Skeletal muscle satellite cell (primary cell): ENCODE results near the gene VAV2.

Experiments
- H3K27me3 ChIP-seq: 2 replicates; pipeline ENCODE4 v1.7.0; 2013; ENCODE audit warnings: low read length; ENCODE audit not compliant: control insufficient read depth, insufficient read depth
- H3K36me3 ChIP-seq: 2 replicates; pipeline ENCODE4 v1.7.0; 2013; ENCODE audit warnings: mild to moderate bottlenecking, control low read depth, low read length; ENCODE audit not compliant: insufficient read depth
- H3K4me1 ChIP-seq: 2 replicates; pipeline ENCODE4 v1.7.0; 2013; ENCODE audit warnings: low read length; ENCODE audit not compliant: control insufficient read depth, insufficient read depth
- H3K4me2 ChIP-seq: 2 replicates; pipeline ENCODE4 v1.7.0; 2013; ENCODE audit warnings: mild to moderate bottlenecking, low read length
- H3K4me3 ChIP-seq: 2 replicates; pipeline ENCODE4 v1.7.0; 2013; ENCODE audit warnings: low read length
- H3K9ac ChIP-seq: 2 replicates; pipeline ENCODE4 v1.7.0; 2013; ENCODE audit warnings: mild to moderate bottlenecking, low read depth, low read length, moderate library complexity
- H3K9me3 ChIP-seq: replicated peaks from 2 replicates; pipeline ENCODE4 v1.7.0; 2013; ENCODE audit warnings: mild to moderate bottlenecking, control low read depth, low read length

The VAV2 gene

GRCh38 chr9:133981958-133982681, 10.0 kb downstream of the VAV2 start:
- Histone ChIP-seq H3K4me2 (no peak overlapping the region), H3K4me1 (peaks cover 27% of the 10 kb centered on the region), H3K9ac (no peak overlapping the region), H3K36me3 (no peaks in the 10 kb centered on the region), H3K9me3 (no peaks in the 10 kb centered on the region), H3K4me3 (no peak overlapping the region), H3K27me3 (no peaks in the 10 kb centered on the region)

DNA sequence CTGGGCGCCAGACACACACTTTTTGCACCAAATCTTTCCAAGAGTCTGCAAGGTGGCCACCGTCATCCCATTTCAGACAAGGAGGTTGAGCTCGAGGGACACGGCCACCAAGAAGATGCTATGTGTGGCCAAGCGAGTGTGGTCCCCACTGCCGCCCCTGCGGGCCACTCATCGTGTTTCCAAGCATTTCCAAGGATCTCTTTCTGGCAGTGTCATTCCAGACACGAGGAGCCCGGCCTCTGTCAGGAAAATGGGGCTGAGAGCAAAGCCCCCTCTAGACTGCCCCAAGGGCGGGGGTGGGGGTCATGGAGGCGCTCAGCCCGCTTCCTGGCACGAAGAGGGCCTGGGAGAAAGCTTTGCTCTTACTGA, 10.6 kb downstream of the VAV2 start:
- no peaks in the 10 kb centered on the region for H3K36me3 ChIP-seq
- no peaks in the 10 kb centered on the region for H3K27me3 ChIP-seq
- peaks cover 27% of the 10 kb centered on the region for H3K4me1 ChIP-seq
- no peak overlapping the region for H3K4me2 ChIP-seq
- H3K9me3 ChIP-seq = no peaks in the 10 kb centered on the region
- H3K4me3 ChIP-seq = no peak overlapping the region
- H3K9ac ChIP-seq = no peak overlapping the region

- Histone ChIP-seq H3K4me2 (no peak overlapping the region), H3K27me3 (no peaks in the 10 kb centered on the region), H3K9ac (no peak overlapping the region), H3K36me3 (no peaks in the 10 kb centered on the region), H3K4me1 (peaks cover 27% of the 10 kb centered on the region), H3K9me3 (no peaks in the 10 kb centered on the region), H3K4me3 (no peak overlapping the region)
Measured at GRCh38 chr9:133980864-133981588, 11.1 kb downstream of the VAV2 start.

DNA sequence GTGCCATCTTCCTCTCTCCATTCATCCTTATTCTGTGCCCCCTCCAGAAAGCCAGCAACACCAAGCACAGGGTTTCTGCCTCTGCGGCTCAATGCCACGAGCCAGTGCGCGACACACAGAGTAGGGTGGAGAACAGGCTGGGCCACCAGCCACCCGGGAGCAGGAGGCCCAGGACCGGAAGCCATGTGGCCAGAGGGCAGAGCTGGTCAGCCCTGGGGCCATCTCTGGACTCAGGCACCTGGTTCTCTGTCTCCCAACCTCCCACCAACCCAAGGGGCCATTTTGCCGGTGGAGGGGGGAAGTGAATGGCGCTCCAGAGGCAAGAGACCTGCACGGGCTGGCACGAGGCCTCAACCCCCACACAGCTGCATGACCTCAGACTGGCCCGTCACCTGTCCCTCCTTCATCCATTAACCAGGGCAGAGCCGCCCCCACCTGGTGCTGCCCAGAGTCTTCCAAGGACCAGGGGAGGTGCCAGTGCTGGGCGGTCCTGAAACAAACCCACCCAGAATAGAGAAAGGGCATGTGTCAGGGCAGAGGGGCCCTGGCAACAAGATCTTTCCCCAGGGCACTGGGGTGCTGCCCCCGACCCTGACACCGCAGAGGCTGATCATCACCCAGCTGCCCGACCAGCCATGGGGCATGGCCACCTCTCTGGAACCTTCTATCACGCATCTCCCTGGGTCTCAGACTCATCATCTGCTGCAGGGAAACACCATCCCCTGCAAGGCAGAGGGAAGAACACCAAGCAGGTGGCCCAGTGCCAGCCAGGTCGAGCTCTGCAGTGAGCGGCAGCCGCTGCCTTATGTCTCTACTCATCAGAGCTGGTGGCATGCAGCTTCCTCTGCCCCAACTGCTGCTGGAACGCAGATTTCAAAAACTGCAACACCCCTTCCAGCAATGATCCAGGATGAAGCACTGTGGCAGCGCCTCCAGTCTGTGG, 11.9 kb downstream of the VAV2 start:
- H3K9me3 ChIP-seq = no peaks in the 10 kb centered on the region
- peak overlapping the region; percentile 74 for H3K4me2 ChIP-seq
- H3K9ac ChIP-seq = peak overlapping the region; percentile 44
- no peaks in the 10 kb centered on the region for H3K36me3 ChIP-seq
- no peaks in the 10 kb centered on the region for H3K27me3 ChIP-seq
- peaks cover 27% of the 10 kb centered on the region for H3K4me1 ChIP-seq
- peak overlapping the region; percentile 56 for H3K4me3 ChIP-seq

DNA sequence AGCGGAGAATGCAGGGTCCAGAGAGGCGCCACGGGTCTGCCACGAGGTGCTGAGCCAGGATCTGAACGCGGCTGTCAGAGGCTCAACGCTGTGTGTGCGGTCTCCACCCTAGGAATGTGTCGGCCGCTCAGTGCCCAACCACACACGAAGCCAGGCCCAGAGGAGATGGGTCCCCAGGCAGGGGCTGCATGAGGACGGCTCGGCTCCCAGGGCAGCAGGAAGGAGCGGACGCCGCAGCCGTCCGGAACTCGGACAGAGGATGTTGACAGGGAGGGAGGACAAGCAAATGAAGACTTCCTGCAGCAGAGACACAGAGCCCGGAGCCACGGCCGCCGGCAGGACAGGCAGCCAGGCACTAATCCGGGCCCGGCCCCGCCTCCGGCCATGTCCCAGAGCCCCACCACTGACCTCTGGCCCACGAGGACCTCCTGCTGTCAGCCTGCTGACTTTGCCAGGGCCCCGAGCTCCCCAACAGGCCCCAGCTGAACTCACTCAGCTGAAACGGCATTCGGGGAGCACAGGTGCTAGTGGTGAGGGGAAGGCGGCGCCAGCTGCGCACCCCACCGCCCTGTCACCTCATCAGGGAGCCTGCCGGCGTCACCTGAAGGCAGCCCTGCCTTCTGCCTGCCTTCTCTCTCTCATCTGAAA, 12.7 kb downstream of the VAV2 start:
- Histone ChIP-seq H3K9me3 (no peaks in the 10 kb centered on the region), H3K4me2 (peak overlapping the region; percentile 74), H3K9ac (peak overlapping the region; percentile 44), H3K27me3 (no peaks in the 10 kb centered on the region), H3K4me1 (peaks cover 27% of the 10 kb centered on the region), H3K4me3 (peak overlapping the region; percentile 56), H3K36me3 (no peaks in the 10 kb centered on the region)

GRCh38 chr9:133978899-133979272, 13.2 kb downstream of the VAV2 start:
- H3K4me3 ChIP-seq = peak overlapping the region; percentile 56

DNA sequence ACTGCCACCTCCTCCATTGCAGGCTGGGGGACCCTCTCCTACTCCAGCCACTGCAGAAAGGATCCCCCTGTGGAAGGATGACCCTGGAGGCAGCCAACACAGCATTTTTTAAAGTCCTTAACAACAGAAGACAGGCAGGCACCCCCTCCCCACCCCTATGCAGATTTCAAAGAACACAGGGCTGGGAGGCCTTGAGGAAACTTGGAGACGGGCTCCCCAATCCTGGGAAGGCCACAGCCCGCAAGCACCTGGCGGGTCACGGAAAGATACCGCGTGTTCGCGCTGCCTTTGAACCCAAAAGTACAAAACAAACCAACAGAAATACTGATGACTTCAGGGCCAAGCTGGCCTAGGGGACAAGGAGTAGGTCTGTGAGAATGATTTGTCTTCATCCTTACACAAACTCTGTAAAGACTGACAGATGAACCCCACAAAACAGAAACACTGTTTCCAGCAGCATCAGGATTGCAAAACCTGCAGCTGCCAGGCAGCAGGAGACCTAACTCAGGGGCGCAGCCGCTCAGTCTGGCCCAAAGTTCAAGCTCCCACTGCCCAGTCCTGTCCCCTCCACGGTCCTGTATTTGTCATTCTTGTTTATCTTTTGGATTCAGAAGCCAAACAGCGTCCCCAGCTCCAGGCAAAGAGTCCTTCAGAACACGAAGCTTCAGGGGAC, 13.8 kb downstream of the VAV2 start:
- H3K9ac ChIP-seq = no peak overlapping the region
- H3K9me3 ChIP-seq = no peaks in the 10 kb centered on the region
- no peak overlapping the region for H3K4me3 ChIP-seq
- H3K4me2 ChIP-seq = peak overlapping the region; percentile 74
- H3K4me1 ChIP-seq = peaks cover 27% of the 10 kb centered on the region
- H3K36me3 ChIP-seq = no peaks in the 10 kb centered on the region
- no peaks in the 10 kb centered on the region for H3K27me3 ChIP-seq

More at GRCh38 chr9:133978899-133979272, 13.2 kb downstream of the VAV2 start:
- no peaks in the 10 kb centered on the region for H3K27me3 ChIP-seq
- H3K4me1 ChIP-seq = peaks cover 27% of the 10 kb centered on the region
- no peaks in the 10 kb centered on the region for H3K36me3 ChIP-seq
- H3K9ac ChIP-seq = peak overlapping the region; percentile 44
- no peaks in the 10 kb centered on the region for H3K9me3 ChIP-seq
- peak overlapping the region; percentile 74 for H3K4me2 ChIP-seq

DNA sequence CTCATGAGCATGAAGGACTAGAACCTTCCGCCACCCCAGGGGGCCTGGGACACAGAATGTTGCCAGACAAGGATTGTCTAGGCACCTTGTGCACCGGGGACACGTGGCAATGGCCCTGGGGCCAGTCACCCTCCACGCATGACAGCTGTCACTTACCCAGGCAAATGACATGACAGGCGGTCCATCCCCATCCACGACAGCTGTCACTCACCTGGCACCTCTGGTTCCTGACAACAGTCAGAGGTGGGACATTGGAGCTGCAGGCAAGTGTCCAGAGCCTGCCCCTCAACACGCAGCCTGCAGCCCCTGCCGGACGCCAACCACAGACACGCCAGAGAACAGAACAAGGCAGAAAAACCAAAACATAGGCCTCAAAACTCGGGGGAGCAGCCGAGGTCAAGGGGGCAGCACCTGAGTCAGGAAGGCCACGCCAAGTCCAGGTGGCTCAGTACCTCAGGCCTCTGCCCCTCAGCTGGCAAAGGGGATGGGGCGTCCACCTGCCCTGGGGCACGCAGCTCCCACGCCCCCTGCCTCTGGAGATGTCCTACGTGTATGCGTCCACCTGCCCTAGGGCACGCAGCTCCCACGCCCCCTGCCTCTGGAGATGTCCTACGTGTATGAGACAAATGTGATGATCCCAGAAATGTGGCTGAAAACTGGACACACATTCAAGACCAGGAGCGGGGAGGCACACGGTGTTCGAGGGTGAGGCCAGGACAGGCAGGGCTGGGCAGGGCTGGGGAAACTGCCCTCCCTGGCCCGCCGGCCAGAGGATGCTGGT, 14.5 kb downstream of the VAV2 start:
- H3K4me1 ChIP-seq = peaks cover 27% of the 10 kb centered on the region
- H3K36me3 ChIP-seq = no peaks in the 10 kb centered on the region
- H3K4me3 ChIP-seq = no peak overlapping the region
- H3K9ac ChIP-seq = no peak overlapping the region
- no peaks in the 10 kb centered on the region for H3K9me3 ChIP-seq
- no peak overlapping the region for H3K4me2 ChIP-seq
- no peaks in the 10 kb centered on the region for H3K27me3 ChIP-seq

DNA sequence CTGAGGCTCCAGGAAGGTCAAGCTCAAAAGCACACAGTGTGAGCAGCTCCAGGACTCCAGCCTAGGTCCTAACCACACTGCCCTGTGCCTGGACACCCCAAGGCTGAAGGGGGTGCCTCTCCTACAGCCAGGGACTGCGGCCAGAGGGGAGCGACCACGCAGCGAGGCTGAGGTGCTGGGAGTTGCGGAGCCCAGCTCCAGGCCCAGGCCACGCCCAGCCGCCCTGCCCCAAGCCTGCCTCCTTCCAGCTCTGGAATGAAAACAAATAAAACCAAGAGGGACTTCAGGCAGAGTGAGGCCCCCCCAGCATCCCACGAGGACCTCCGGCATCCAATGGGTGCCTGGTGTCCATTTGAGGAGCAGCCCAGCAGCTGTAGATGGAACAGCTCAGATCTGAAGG, 15.2 kb downstream of the VAV2 start:
- Histone ChIP-seq H3K4me3 (no peak overlapping the region), H3K36me3 (no peaks in the 10 kb centered on the region), H3K9ac (no peak overlapping the region), H3K4me1 (peaks cover 28% of the 10 kb centered on the region), H3K9me3 (no peaks in the 10 kb centered on the region), H3K27me3 (no peaks in the 10 kb centered on the region), H3K4me2 (no peak overlapping the region)

DNA sequence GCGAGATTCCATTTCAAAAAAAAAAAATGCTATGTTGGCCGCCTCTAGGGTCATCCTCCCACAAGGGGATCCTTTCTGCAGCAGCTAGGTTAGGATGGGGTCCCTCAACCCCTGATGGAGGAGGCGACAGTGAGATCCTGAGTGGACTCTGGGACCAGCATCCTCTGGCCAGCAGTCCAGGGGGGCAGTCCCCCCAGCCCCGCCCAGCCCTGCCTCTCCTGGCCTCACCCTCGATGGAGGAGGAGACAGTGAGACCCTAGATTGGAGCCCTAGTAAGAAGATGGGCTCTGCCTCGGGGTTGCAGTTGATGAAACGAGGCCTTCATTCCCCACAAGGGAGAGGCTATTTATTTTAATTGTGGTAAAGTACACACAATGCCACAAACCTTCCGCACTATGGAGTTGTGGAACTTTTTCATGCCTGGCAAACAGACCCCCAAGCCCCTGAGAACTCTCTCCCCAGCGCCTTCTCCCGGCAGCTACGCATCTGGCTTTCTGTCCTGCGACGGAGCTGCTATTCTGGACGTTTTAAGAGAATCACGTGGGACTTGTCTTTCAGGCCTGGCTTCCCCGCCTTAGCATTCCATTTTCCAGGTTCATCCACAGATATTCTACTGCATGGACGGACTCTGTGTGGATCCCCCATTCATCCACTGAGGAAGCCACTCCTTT, 15.8 kb downstream of the VAV2 start:
- H3K36me3 ChIP-seq = no peaks in the 10 kb centered on the region
- peaks cover 34% of the 10 kb centered on the region for H3K4me1 ChIP-seq
- H3K4me3 ChIP-seq = no peak overlapping the region
- no peak overlapping the region for H3K4me2 ChIP-seq
- no peaks in the 10 kb centered on the region for H3K27me3 ChIP-seq
- H3K9ac ChIP-seq = no peak overlapping the region
- H3K9me3 ChIP-seq = no peaks in the 10 kb centered on the region
